Mesenchymal stem cell (in vitro differentiated cells and primary cell): ENCODE results near the gene SLC25A19.
"Not testable (repeated sequence)": the region's sequence is repeated elsewhere in the genome, so short reads cannot be mapped to it uniquely, and the experiment has no call there.

ENCODE experiments used
- DNase-seq: peaks from one replicate; pipeline ENCODE4 v3.0.0-alpha.2; 2013
- H2AFZ ChIP-seq: one replicate; pipeline ENCODE4 v1.6.1; 2013; ENCODE audit warnings: low read depth, mild to moderate bottlenecking, control low read depth, inconsistent platforms, low read length, moderate library complexity
- H2AK5ac ChIP-seq: 2 replicates; pipeline ENCODE4 v1.6.1; 2013; ENCODE audit warnings: low read length, moderate library complexity, mild to moderate bottlenecking, inconsistent platforms; ENCODE audit not compliant: severe bottlenecking
- H2BK120ac ChIP-seq: one replicate; pipeline ENCODE4 v1.6.1; 2013; ENCODE audit warnings: low read depth, mild to moderate bottlenecking, inconsistent platforms, low read length, moderate library complexity
- H2BK12ac ChIP-seq, 2 experiments: one replicate each; pipeline ENCODE4 v1.6.1; 2013; ENCODE audit warnings: inconsistent platforms in 2 of 2, low read length in 2 of 2, mild to moderate bottlenecking in 2 of 2, moderate library complexity in 2 of 2, control low read depth in 1 of 2
- H2BK15ac ChIP-seq: one replicate; pipeline ENCODE4 v1.6.1; 2013; ENCODE audit warnings: mild to moderate bottlenecking, low read depth, inconsistent platforms; ENCODE audit not compliant: poor library complexity, severe bottlenecking
- H2BK5ac ChIP-seq: 2 replicates; pipeline ENCODE4 v1.6.1; 2013; ENCODE audit warnings: low read depth, mild to moderate bottlenecking, low read length, control low read depth, inconsistent platforms; ENCODE audit not compliant: poor library complexity, severe bottlenecking
- H3K14ac ChIP-seq, 2 experiments: one replicate each; pipeline ENCODE4 v1.6.1; 2013; ENCODE audit warnings: inconsistent platforms in 2 of 2, low read length in 2 of 2, control low read depth in 1 of 2, mild to moderate bottlenecking in 1 of 2, moderate library complexity in 1 of 2
- H3K18ac ChIP-seq, 2 experiments: one replicate each; pipeline ENCODE4 v1.6.1; 2013; ENCODE audit warnings: inconsistent platforms in 2 of 2, low read length in 2 of 2, control low read depth in 1 of 2, low read depth in 1 of 2, mild to moderate bottlenecking in 1 of 2
- H3K23ac ChIP-seq, 2 experiments: one replicate each; pipeline ENCODE4 v1.6.1; 2013; ENCODE audit warnings: inconsistent platforms in 2 of 2, low read length in 2 of 2, mild to moderate bottlenecking in 2 of 2, moderate library complexity in 2 of 2, control low read depth in 1 of 2
- H3K27ac ChIP-seq: 2 replicates; pipeline ENCODE4 v1.5.1; 2013; ENCODE audit warnings: mild to moderate bottlenecking, moderate library complexity, low read length, control low read depth, inconsistent platforms; ENCODE audit not compliant: poor library complexity, severe bottlenecking
- H3K27me3 ChIP-seq, 2 experiments: 2 replicates each; pipeline versions ENCODE4 v1.6.1 to v1.7.0; 2013; ENCODE audit warnings: low read length in 2 of 2, mild to moderate bottlenecking in 2 of 2, moderate library complexity in 2 of 2, control low read depth in 1 of 2, inconsistent platforms in 1 of 2; ENCODE audit not compliant: control insufficient read depth in 1 of 2, insufficient read depth in 1 of 2
- H3K36me3 ChIP-seq, 2 experiments: 2 replicates each; pipeline versions ENCODE4 v1.6.1 to v1.7.0; 2013; ENCODE audit warnings: low read length in 2 of 2, control low read depth in 1 of 2, inconsistent platforms in 1 of 2, low read depth in 1 of 2, mild to moderate bottlenecking in 1 of 2; ENCODE audit not compliant: insufficient read depth in 2 of 2, control insufficient read depth in 1 of 2
- H3K4ac ChIP-seq, 2 experiments: one replicate each; pipeline ENCODE4 v1.6.1; 2013; ENCODE audit warnings: inconsistent platforms in 2 of 2, low read length in 2 of 2, mild to moderate bottlenecking in 2 of 2, moderate library complexity in 2 of 2, control low read depth in 1 of 2, low read depth in 1 of 2
- H3K4me1 ChIP-seq: 2 replicates; pipeline ENCODE4 v1.6.1; 2013; ENCODE audit warnings: low read depth, low read length, control low read depth; ENCODE audit not compliant: control insufficient read depth, insufficient read depth
- H3K4me2 ChIP-seq: 2 replicates; pipeline ENCODE4 v1.6.1; 2013; ENCODE audit warnings: low read length, mild to moderate bottlenecking, inconsistent platforms; ENCODE audit not compliant: poor library complexity, severe bottlenecking
- H3K4me3 ChIP-seq, 2 experiments: 2 replicates each; pipeline versions ENCODE4 v1.5.1 to v1.7.0; 2013; ENCODE audit warnings: low read length in 2 of 2, mild to moderate bottlenecking in 2 of 2, control low read depth in 1 of 2, low read depth in 1 of 2; ENCODE audit not compliant: insufficient read depth in 1 of 2
- H3K79me1 ChIP-seq: replicated peaks from 2 replicates; pipeline ENCODE4 v1.6.1; 2013; ENCODE audit warnings: mild to moderate bottlenecking, control low read depth, low read length, inconsistent platforms; ENCODE audit not compliant: poor library complexity, severe bottlenecking
- H3K9ac ChIP-seq: 2 replicates; pipeline ENCODE4 v1.7.0; 2013; ENCODE audit warnings: mild to moderate bottlenecking, low read length, moderate library complexity
- H3K9me3 ChIP-seq: 2 replicates; pipeline ENCODE4 v1.7.0; 2013; ENCODE audit warnings: mild to moderate bottlenecking, low read length; ENCODE audit not compliant: control insufficient read depth
- H4K8ac ChIP-seq: one replicate; pipeline ENCODE4 v1.6.1; 2013; ENCODE audit warnings: inconsistent platforms, mild to moderate bottlenecking, low read length, moderate library complexity
- H4K91ac ChIP-seq: one replicate; pipeline ENCODE4 v1.6.1; 2013; ENCODE audit warnings: mild to moderate bottlenecking, low read length, inconsistent platforms
- WGBS: methylation state at CpG from one replicate; pipeline ENCODE4 v1.1.7; 2013; ENCODE audit warnings: mixed read lengths; 5-methylcytosine and 5-hydroxymethylcytosine counted together

Gene SLC25A19

GRCh38 chr17:75260641-75261335 is 28.4 kb downstream of the SLC25A19 start:
- peak; percentile 70 for DNase-seq
- Histone ChIP-seq H3K4me1 (peaks cover 4% of the 10 kb centered on the region), H3K4me3 (peak overlapping the region; percentile 99 to 100), H3K79me1 (peaks cover 19% of the 10 kb centered on the region), H4K91ac (peak overlapping the region; percentile 99), H3K9ac (peak overlapping the region; percentile 100), H3K14ac (peak overlapping the region in 1 of 2 experiments; percentile 100), H2BK5ac (no peak overlapping the region), H3K23ac (peak overlapping the region; percentile 11 to 71), H3K36me3 (peaks cover 19 to 35% of the 10 kb centered on the region in 2 experiments), H2BK120ac (peak overlapping the region; percentile 86), H3K9me3 (no peaks in the 10 kb centered on the region), H3K4ac (peak overlapping the region; percentile 94 to 98), H2BK12ac (no peak overlapping the region), H4K8ac (peak overlapping the region; percentile 100), H3K27ac (no peak overlapping the region), H2BK15ac (peak overlapping the region; percentile 98), H3K27me3 (no peaks in the 10 kb centered on the region), H3K4me2 (peak overlapping the region; percentile 75), H2AK5ac (no peak overlapping the region), H3K18ac (peak overlapping the region; percentile 91 to 99), H2AFZ (peak overlapping the region; percentile 75)
- WGBS = 6% methylated on average over 24 of the region's 31 CpGs

- not testable (repeated sequence) for H2AFZ ChIP-seq, H3K4me2 ChIP-seq, H3K4me3 ChIP-seq, H3K18ac ChIP-seq, H3K9me3 ChIP-seq, H2AK5ac ChIP-seq, H3K27ac ChIP-seq, H3K79me1 ChIP-seq, H3K14ac ChIP-seq, H2BK15ac ChIP-seq, H3K4ac ChIP-seq, H3K27me3 ChIP-seq, H4K91ac ChIP-seq, H3K23ac ChIP-seq, H4K8ac ChIP-seq, H3K4me1 ChIP-seq, H2BK5ac ChIP-seq, H2BK120ac ChIP-seq, H2BK12ac ChIP-seq, H3K36me3 ChIP-seq, H3K9ac ChIP-seq, DNase-seq
- 74% methylated on average over 2 of the region's 2 CpGs for WGBS
Observed at GRCh38 chr17:75257228-75257627, 32.0 kb downstream of the SLC25A19 start.

GRCh38 chr17:75255954-75256698 is 33.1 kb downstream of the SLC25A19 start:
- not testable (repeated sequence) for H4K91ac ChIP-seq, H3K4me1 ChIP-seq, DNase-seq, H3K23ac ChIP-seq, H3K9me3 ChIP-seq, H3K9ac ChIP-seq, H3K18ac ChIP-seq, H3K14ac ChIP-seq, H2AFZ ChIP-seq, H4K8ac ChIP-seq, H3K27me3 ChIP-seq, H2BK5ac ChIP-seq, H3K36me3 ChIP-seq, H2AK5ac ChIP-seq, H2BK15ac ChIP-seq, H3K4me2 ChIP-seq, H2BK12ac ChIP-seq, H2BK120ac ChIP-seq, H3K27ac ChIP-seq, H3K4ac ChIP-seq
- H3K4me3 ChIP-seq = peak overlapping the region in 1 of 2 experiments; percentile 14
- H3K79me1 ChIP-seq = peaks cover 11% of the 10 kb centered on the region
- 99% methylated on average over 7 of the region's 11 CpGs for WGBS

- no peak overlapping the region for H2BK12ac ChIP-seq
- H3K79me1 ChIP-seq = peaks cover 19% of the 10 kb centered on the region
- H3K4ac ChIP-seq = no peak overlapping the region
- no peak overlapping the region for H4K8ac ChIP-seq
- 98% methylated on average over 8 of the region's 8 CpGs for whole genome bisulfite sequencing
- no peak overlapping the region for H2BK15ac ChIP-seq
- DNase-seq = no peak
- no peak overlapping the region for H3K4me2 ChIP-seq
- no peak overlapping the region for H2BK5ac ChIP-seq
- H3K23ac ChIP-seq = no peak overlapping the region
- H4K91ac ChIP-seq = no peak overlapping the region
- no peak overlapping the region for H3K14ac ChIP-seq
- no peak overlapping the region for H3K9ac ChIP-seq
- no peak overlapping the region for H2AFZ ChIP-seq
- H3K27me3 ChIP-seq = no peaks in the 10 kb centered on the region
- H3K36me3 ChIP-seq = peaks cover 0 to 6% of the 10 kb centered on the region in 2 experiments
- H2AK5ac ChIP-seq = no peak overlapping the region
- H2BK120ac ChIP-seq = no peak overlapping the region
- peaks cover 7% of the 10 kb centered on the region for H3K4me1 ChIP-seq
- H3K4me3 ChIP-seq = no peak overlapping the region
- H3K9me3 ChIP-seq = no peaks in the 10 kb centered on the region
- H3K27ac ChIP-seq = no peak overlapping the region
- H3K18ac ChIP-seq = no peak overlapping the region
Observed at GRCh38 chr17:75252039-75252816, 37.0 kb downstream of the SLC25A19 start.
